GM12878 (cell line): ENCODE data around the gene CSAG2. TPM values are rescaled to one million over a fixed set of nuclear protein-coding genes. Genes with fewer than 3 reads are reported as not detected.
A peak's percentile ranks its signal among the peaks of the same experiment; 100 is the strongest.
"Not testable (repeated sequence)": the region's sequence is repeated elsewhere in the genome, so short reads cannot be mapped to it uniquely, and the experiment has no call there.

Source experiments
- ATAC-seq: fragments of 200-7000 bp; cut with Tn5 transposase; 3 replicates; pipeline ENCODE4 v1.9.1; 2020; ENCODE audit warnings: mild to moderate bottlenecking, moderate library complexity
- Bru-seq: library from RNA; stranded (reverse); fragments of 400-500 nt; gene quantifications from one replicate; lab custom pipeline; 2021; lab: Mats Ljungman, UMichigan
- BruChase-seq, 2 experiments: library from RNA; stranded (reverse); fragments of 400-500 nt; gene quantifications; one replicate each; lab custom pipeline; 2021; lab: Mats Ljungman, UMichigan
- BruUV-seq: library from RNA; stranded (reverse); fragments of 400-500 nt; replicated peaks from 2 replicates; lab custom pipeline; 2021; lab: Mats Ljungman, UMichigan
- CTCF ChIA-PET: fragments of 300-600 bp; sonication (Branson Sonifier 250); formaldehyde crosslinking; extraction: SDS; loops from one replicate; lab custom pipeline; 2021; ENCODE audit warnings: inconsistent platforms; lab: Yijun Ruan, JAX
- POLR2A ChIA-PET: fragments of 350-600 bp; formaldehyde crosslinking; extraction: SDS; loops from one replicate; lab custom pipeline; 2021; ENCODE audit warnings: inconsistent platforms; lab: Charles Lee
- RAD21 ChIA-PET: fragments of 300-600 bp; sonication (Branson Sonifier 250); formaldehyde crosslinking; loops from one replicate; lab custom pipeline; 2023; ENCODE audit warnings: antibody characterized with exemption; ENCODE audit not compliant: unreplicated experiment; lab: Charles Lee
- SMC1A ChIA-PET: fragments of 300-600 bp; sonication (Branson Sonifier 250); formaldehyde crosslinking; loops from one replicate; lab custom pipeline; 2023; ENCODE audit not compliant: unreplicated experiment, uncharacterized antibody; lab: Charles Lee
- DNase-seq: peaks from one replicate; pipeline ENCODE4 v3.0.0-alpha.2; 2011; ENCODE audit warnings: low read depth, low spot score
- FAIRE-seq: peaks from 3 replicates; lab custom pipeline; 2011; peaks lifted over from hg19 to GRCh38; lab: Jason Lieb, UNC
- H2AFZ ChIP-seq: 2 replicates; pipeline ENCODE4 v1.6.0; 2011; ENCODE audit warnings: low read depth, low read length, control low read depth; ENCODE audit not compliant: control insufficient read depth
- H3K27ac ChIP-seq: 2 replicates; pipeline ENCODE4 v1.5.1; 2011; ENCODE audit warnings: control low read depth; ENCODE audit not compliant: control insufficient read depth, insufficient read depth
- H3K27me3 ChIP-seq, 2 experiments: replicated peaks in 1 of 2; 2 replicates each; pipeline versions ENCODE4 v1.6.0 to v1.6.1; 2011; ENCODE audit warnings: low read length in 1 of 2; ENCODE audit not compliant: control insufficient read depth in 2 of 2, insufficient read depth in 2 of 2
- H3K36me3 ChIP-seq, 2 experiments: 2 replicates each; pipeline ENCODE4 v1.5.1; 2011; ENCODE audit warnings: low read length in 1 of 2; ENCODE audit not compliant: control insufficient read depth in 2 of 2, insufficient read depth in 2 of 2
- H3K4me1 ChIP-seq: 2 replicates; pipeline ENCODE4 v1.6.1; 2011; ENCODE audit warnings: mild to moderate bottlenecking, low read length, moderate library complexity, mixed read lengths; ENCODE audit not compliant: control insufficient read depth, insufficient read depth
- H3K4me2 ChIP-seq: 2 replicates; pipeline ENCODE4 v1.6.0; 2011; ENCODE audit warnings: control low read depth; ENCODE audit not compliant: control insufficient read depth, insufficient read depth
- H3K4me3 ChIP-seq: fragments of 200-600 bp; sonication (generic); 2 replicates; pipeline ENCODE4 v1.5.1; 2016
- H3K79me2 ChIP-seq: 2 replicates; pipeline ENCODE4 v1.6.0; 2011; ENCODE audit warnings: low read length; ENCODE audit not compliant: control insufficient read depth, insufficient read depth
- H3K9ac ChIP-seq: 2 replicates; pipeline ENCODE4 v1.8.0; 2011; ENCODE audit warnings: low read length, control low read depth, mixed read lengths; ENCODE audit not compliant: control insufficient read depth, insufficient read depth
- H3K9me3 ChIP-seq: replicated peaks from 3 replicates; pipeline ENCODE4 v1.5.1; 2011; ENCODE audit warnings: mild to moderate bottlenecking, low read length; ENCODE audit not compliant: control insufficient read depth, insufficient read depth
- H4K20me1 ChIP-seq: 2 replicates; pipeline ENCODE4 v1.6.0; 2011; ENCODE audit not compliant: control insufficient read depth, insufficient read depth
- WGBS: methylation state at CpG from one replicate; pipeline ENCODE4 v1.1.6; 2016; ENCODE audit warnings: low lambda C conversion rate; ENCODE audit not compliant: insufficient replicate concordance, insufficient coverage; ENCODE audit errors: missing lambda C conversion rate; 5-methylcytosine and 5-hydroxymethylcytosine counted together
- in situ Hi-C: fragments of 300-500 bp; cut with MboI; formaldehyde crosslinking; loops from 9 replicates; pipeline ENCODE4 v1.14.3; 2018; ENCODE audit warnings: mixed read lengths
- intact Hi-C: fragments of 100-400 bp; cut with micrococcal nuclease; formaldehyde crosslinking; loops from one replicate; pipeline ENCODE4 v1.14.2; 2022; ENCODE audit not compliant: unreplicated experiment
- long read RNA-seq, 2 experiments: library from polyadenylated mRNA; unstranded; transcript quantifications; one replicate each; pipeline ENCODE4 v2.0.0, GENCODE V29; 2019 to 2020
- polyA minus RNA-seq, 3 experiments: library from RNA; depleted of rRNA, polyadenylated mRNA; stranded (reverse); fragments of >200 nt; gene quantifications; 2 replicates each; pipeline ENCODE4 v1.2.3, GENCODE V29; 2011
- polyA plus RNA-seq, 11 experiments: library from polyadenylated mRNA; depleted of rRNA in 4 of 11; unstranded in 6 of 11; stranded (reverse) in 5 of 11; fragments of >200 nt; fragmentation: Nextera tagmentation in 4 of 11; fragmentation: Illumina TruSeq in 1 of 11; extraction: Ambion mirVana in 4 of 11; extraction: Trizol in 1 of 11; gene quantifications; 1 replicate in 1 of 11; 2 replicates in 10 of 11; pipeline versions ENCODE4 v1.2.1 to v1.2.3, GENCODE V29; 2011 to 2016; ENCODE audit warnings: inconsistent platforms in 2 of 11, missing spikeins in 2 of 11, low read depth in 1 of 11
- total RNA-seq, 4 experiments: library from RNA; depleted of rRNA in 3 of 4; stranded (reverse); fragments of >200 nt in 3 of 4; fragmentation: Illumina TruSeq in 1 of 4; extraction: Trizol in 1 of 4; gene quantifications; 2 replicates each; pipeline versions ENCODE4 v1.2.1 to v1.2.3, GENCODE V29; 2013 to 2021

The CSAG2 gene
- not detected in 2 replicates for total RNA-seq (2013; cell fraction: nucleolus; rRNA removed)
- 0.22 and 0.34 TPM in 2 replicates for total RNA-seq (2014; rRNA removed)
- not detected in 2 replicates for total RNA-seq (2014; rRNA removed; fragmentation: Illumina TruSeq; extraction: Trizol)
- not detected in 2 replicates for total RNA-seq (2021)
- polyA plus RNA-seq (2011; ENCODE audit: low read depth), result not detected
- 0.83 TPM in 1 of 2 replicates, not detected in the other for polyA plus RNA-seq (2011; rRNA removed)
- 0.25 and 0.49 TPM in 2 replicates for polyA plus RNA-seq (2011; cell fraction: cytosol; rRNA removed)
- polyA plus RNA-seq (2011; cell fraction: nucleus; rRNA removed), result 0.76 and 1.7 TPM in 2 replicates
- 0.49 TPM in 1 of 2 replicates, not detected in the other for polyA plus RNA-seq (2012)
- 0.46 TPM in 1 of 2 replicates, not detected in the other for polyA plus RNA-seq (2014; fragmentation: Illumina TruSeq; extraction: Trizol)
- under 1 TPM; 0.48 to 0.58 TPM for polyA plus RNA-seq (2014; fragmentation: Nextera tagmentation; extraction: Ambion mirVana)
- polyA plus RNA-seq (2014; rRNA removed), result 0.14 TPM in 1 of 2 replicates, not detected in the other
- under 1 TPM in 1 of 2 experiments, not detected in 1; 0.40 TPM for polyA plus RNA-seq (2016; fragmentation: Nextera tagmentation; extraction: Ambion mirVana)
- polyA minus RNA-seq (2011; rRNA and poly(A)+ RNA removed), result not detected in 2 replicates
- not detected in 2 replicates for polyA minus RNA-seq (2011; cell fraction: cytosol; rRNA and poly(A)+ RNA removed)
- not detected in 2 replicates for polyA minus RNA-seq (2011; cell fraction: nucleus; rRNA and poly(A)+ RNA removed)
- not detected for Bru-seq, nascent RNA
- not detected for BruChase-seq, experiment 1, labeled RNA remaining after a 6-hour chase
- BruChase-seq, experiment 2, labeled RNA remaining after a 2-hour chase, result not detected
- long read RNA-seq, experiment 1, result 0 reads
- long read RNA-seq, experiment 2, partial matches to known transcripts, result 0 of 1 reads
- long read RNA-seq, experiment 2, other reads (novel, unspliced or antisense), result 0 of 1 reads

- SMC1A ChIA-PET, ATAC-seq, H3K36me3 ChIP-seq: not testable (repeated sequence)
Observed at GRCh38 chrX:152709173-152709572, at the start of gene CSAG2. TSS of gene CSAG2 (minus strand) at chrX:152709273. CDS start at chrX:152709112, 161 bp downstream.

GRCh38 chrX:152754871-152755270 is 45.8 kb upstream of the CSAG2 start:
- H3K79me2 ChIP-seq, BruUV-seq, H3K27ac ChIP-seq, RAD21 ChIA-PET, SMC1A ChIA-PET, FAIRE-seq, H3K4me3 ChIP-seq, H3K4me2 ChIP-seq, POLR2A ChIA-PET, H4K20me1 ChIP-seq, H3K36me3 ChIP-seq, H3K4me1 ChIP-seq, CTCF ChIA-PET, H3K9me3 ChIP-seq, H3K9ac ChIP-seq, H2AFZ ChIP-seq, intact Hi-C loops, DNase-seq, H3K27me3 ChIP-seq: not testable (repeated sequence)
- in situ Hi-C loops, result loop anchor here (25.0 kb wide), 1 partner anchor 93 kb away; no protein-coding TSS in a partner anchor
- peak; percentile 52 for ATAC-seq
- WGBS, result no CpG with 5 or more reads among the region's 5 CpGs

More at GRCh38 chrX:152709173-152709572, at the start of gene CSAG2:
- H3K27ac ChIP-seq, H3K79me2 ChIP-seq, intact Hi-C loops, H3K9me3 ChIP-seq, H3K4me2 ChIP-seq, H3K9ac ChIP-seq, RAD21 ChIA-PET, POLR2A ChIA-PET, BruUV-seq, FAIRE-seq, in situ Hi-C loops, H3K4me3 ChIP-seq, H4K20me1 ChIP-seq, H3K4me1 ChIP-seq, H2AFZ ChIP-seq, CTCF ChIA-PET, H3K27me3 ChIP-seq, DNase-seq: not testable (repeated sequence)
- no CpG with 5 or more reads among the region's 2 CpGs for WGBS

GRCh38 chrX:152753686-152754650 is 44.9 kb upstream of the CSAG2 start, which contains the start of gene MAGEA2:
TSS of gene MAGEA2 (minus strand) at chrX:152753842. CDS start at chrX:152751363, 2,479 bp downstream.
- CTCF ChIA-PET, H3K4me1 ChIP-seq, H3K4me2 ChIP-seq, H4K20me1 ChIP-seq, H2AFZ ChIP-seq, H3K36me3 ChIP-seq, H3K9ac ChIP-seq, H3K79me2 ChIP-seq, RAD21 ChIA-PET, H3K4me3 ChIP-seq, FAIRE-seq, POLR2A ChIA-PET, intact Hi-C loops, SMC1A ChIA-PET, H3K27ac ChIP-seq, ATAC-seq, BruUV-seq, DNase-seq, H3K27me3 ChIP-seq, H3K9me3 ChIP-seq: not testable (repeated sequence)
- in situ Hi-C loops, result loop anchor here (25.0 kb wide), 1 partner anchor 92 kb away; no protein-coding TSS in a partner anchor
- no CpG with 5 or more reads among the region's 35 CpGs for WGBS
